PC-9 (cell line): ENCODE results near the gene APOA4.

Experiments
- EZH2 ChIP-seq: fragments of 200-600 bp; sonication (generic); IDR thresholded peaks from 2 replicates; pipeline ENCODE4 v1.8.0; 2017; ENCODE audit warnings: antibody characterized with exemption, low read depth
- TF ChIP-seq, protein P1 (sequence below): fragments of 200-600 bp; sonication (generic); conservative IDR thresholded peaks from 2 replicates; pipeline ENCODE4 v1.6.1; 2017; ENCODE audit warnings: mixed run types, antibody characterized with exemption, mild to moderate bottlenecking, moderate library complexity

DNA sequence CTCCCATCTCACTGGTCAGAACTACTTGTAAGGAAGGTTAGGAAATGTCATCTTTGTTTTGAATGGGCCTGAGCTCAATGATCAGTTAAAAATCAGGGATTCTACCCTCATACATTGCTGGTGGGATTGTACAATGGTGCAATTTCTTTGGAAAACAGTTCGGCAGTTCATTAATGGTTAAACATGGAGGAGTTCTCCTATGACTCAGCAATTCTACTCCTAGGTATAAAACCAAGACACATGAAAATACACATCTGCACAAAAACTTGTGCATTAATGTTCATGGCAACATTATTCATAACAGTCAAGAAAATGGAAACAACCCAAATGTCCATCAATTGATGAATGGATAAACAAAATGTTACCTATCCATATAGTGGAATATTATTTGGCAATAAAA, 26.6 kb downstream of the APOA4 start:
- no peak for TF ChIP-seq EZH2
- TF ChIP-seq, protein P1, sequence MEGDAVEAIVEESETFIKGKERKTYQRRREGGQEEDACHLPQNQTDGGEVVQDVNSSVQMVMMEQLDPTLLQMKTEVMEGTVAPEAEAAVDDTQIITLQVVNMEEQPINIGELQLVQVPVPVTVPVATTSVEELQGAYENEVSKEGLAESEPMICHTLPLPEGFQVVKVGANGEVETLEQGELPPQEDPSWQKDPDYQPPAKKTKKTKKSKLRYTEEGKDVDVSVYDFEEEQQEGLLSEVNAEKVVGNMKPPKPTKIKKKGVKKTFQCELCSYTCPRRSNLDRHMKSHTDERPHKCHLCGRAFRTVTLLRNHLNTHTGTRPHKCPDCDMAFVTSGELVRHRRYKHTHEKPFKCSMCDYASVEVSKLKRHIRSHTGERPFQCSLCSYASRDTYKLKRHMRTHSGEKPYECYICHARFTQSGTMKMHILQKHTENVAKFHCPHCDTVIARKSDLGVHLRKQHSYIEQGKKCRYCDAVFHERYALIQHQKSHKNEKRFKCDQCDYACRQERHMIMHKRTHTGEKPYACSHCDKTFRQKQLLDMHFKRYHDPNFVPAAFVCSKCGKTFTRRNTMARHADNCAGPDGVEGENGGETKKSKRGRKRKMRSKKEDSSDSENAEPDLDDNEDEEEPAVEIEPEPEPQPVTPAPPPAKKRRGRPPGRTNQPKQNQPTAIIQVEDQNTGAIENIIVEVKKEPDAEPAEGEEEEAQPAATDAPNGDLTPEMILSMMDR: no peak
